ENCODE data around the gene UGT1A10. TPM values are rescaled to one million over a fixed set of nuclear protein-coding genes. Genes with fewer than 3 reads are reported as not detected.
"Not testable (repeated sequence)": the region's sequence is repeated elsewhere in the genome, so short reads cannot be mapped to it uniquely, and the experiment has no call there.

The UGT1A10 gene
- total and polyA plus RNA-seq, 2 donors (not counting 3 experiments of a cell fraction or from before 2014, with no cell fraction given) = not detected

GRCh38 chr2:233655943-233656342 lies 19.7 kb downstream of the UGT1A10 start:
- intact Hi-C loops (cut with micrococcal nuclease); H2AFZ ChIP-seq (ENCODE audit: low read depth, low read length); H3K79me2 ChIP-seq (ENCODE audit: control insufficient read depth, insufficient read depth, low read length); H3K4me1 ChIP-seq (ENCODE audit: control insufficient read depth, extremely low read depth, insufficient read depth, low read length); CTCF ChIA-PET; H3K9me3 ChIP-seq (replicated peaks; ENCODE audit: control insufficient read depth, insufficient read depth, low read length); H3K27me3 ChIP-seq (ENCODE audit: control insufficient read depth in 2 of 2, insufficient read depth in 2 of 2, low read length in 2 of 2); H4K20me1 ChIP-seq (replicated peaks; ENCODE audit: control insufficient read depth, extremely low read depth, insufficient read depth, low read length); H3K4me2 ChIP-seq (ENCODE audit: insufficient read depth, low read length); DNase-seq (ENCODE audit: low read depth, low spot score); H3K9ac ChIP-seq (replicated peaks; ENCODE audit: extremely low read depth, insufficient read depth, low read length); H3K4me3 ChIP-seq (replicated peaks in 1 of 3; ENCODE audit: insufficient read depth in 1 of 3, low read depth in 1 of 3, low read length in 3 of 3); dilution Hi-C loops (cut with MboI; ENCODE audit: extremely low pct_ligation_motif_present, low sequenced_read_pairs); H3K27ac ChIP-seq (ENCODE audit: insufficient read depth, low read depth, low read length); H3K9me1 ChIP-seq (replicated peaks; ENCODE audit: control insufficient read depth, extremely low read depth, insufficient read depth, low read length); H3K36me3 ChIP-seq (ENCODE audit: control insufficient read depth in 2 of 2, extremely low read depth in 1 of 2, insufficient read depth in 2 of 2, low read length in 2 of 2); BruUV-seq (replicated peaks); FAIRE-seq; POLR2A ChIA-PET: not testable (repeated sequence)

DNA sequence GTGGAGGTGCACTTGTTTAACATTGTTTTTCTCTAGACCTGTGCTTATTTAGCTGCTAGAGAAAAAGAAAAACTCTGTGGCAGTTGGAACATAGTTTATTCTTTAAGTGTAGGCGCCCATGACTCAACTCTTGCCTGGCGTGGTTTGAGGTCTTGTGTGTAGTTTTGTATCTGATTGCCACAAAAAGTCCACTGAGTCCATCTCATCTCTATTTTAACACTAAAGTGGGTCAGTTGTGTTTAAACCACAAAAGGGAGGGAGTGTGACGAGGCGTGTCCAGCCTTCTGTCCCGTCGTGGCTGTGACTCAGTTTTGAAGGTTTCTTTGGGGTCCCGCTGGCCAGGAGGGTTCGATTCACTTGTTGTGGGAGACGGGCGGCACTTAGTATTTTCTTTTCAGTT lies 20.2 kb downstream of the UGT1A10 start:
- Histone ChIP-seq H4K20me1 (replicated peaks; ENCODE audit: control insufficient read depth, extremely low read depth, insufficient read depth, low read length) (no peaks in the 10 kb centered on the region), H2AFZ (ENCODE audit: low read depth, low read length) (no peak overlapping the region), H3K4me3 (replicated peaks in 1 of 3; ENCODE audit: insufficient read depth in 1 of 3, low read depth in 1 of 3, low read length in 3 of 3) (no peak overlapping the region), H3K4me2 (ENCODE audit: insufficient read depth, low read length) (no peak overlapping the region), H3K9me1 (replicated peaks; ENCODE audit: control insufficient read depth, extremely low read depth, insufficient read depth, low read length) (no peaks in the 10 kb centered on the region), H3K9ac (replicated peaks; ENCODE audit: extremely low read depth, insufficient read depth, low read length) (no peak overlapping the region), H3K36me3 (ENCODE audit: control insufficient read depth in 2 of 2, extremely low read depth in 1 of 2, insufficient read depth in 2 of 2, low read length in 2 of 2) (no peaks in the 10 kb centered on the region), H3K27me3 (ENCODE audit: control insufficient read depth in 2 of 2, insufficient read depth in 2 of 2, low read length in 2 of 2) (peaks cover 0 to 3% of the 10 kb centered on the region in 2 experiments), H3K79me2 (ENCODE audit: control insufficient read depth, insufficient read depth, low read length) (no peaks in the 10 kb centered on the region), H3K4me1 (ENCODE audit: control insufficient read depth, extremely low read depth, insufficient read depth, low read length) (no peaks in the 10 kb centered on the region), H3K27ac (ENCODE audit: insufficient read depth, low read depth, low read length) (no peak overlapping the region), H3K9me3 (replicated peaks; ENCODE audit: control insufficient read depth, insufficient read depth, low read length) (no peaks in the 10 kb centered on the region)
- intact Hi-C loops (cut with micrococcal nuclease) = no loop called here
- FAIRE-seq = no peak
- dilution Hi-C loops (cut with MboI; ENCODE audit: extremely low pct_ligation_motif_present, low sequenced_read_pairs) = no loop called here
- no TSS peak for BruUV-seq (replicated peaks)
- ChIA-PET CTCF (no interaction called here), POLR2A (no interaction called here)
- DNase-seq (ENCODE audit: low read depth, low spot score) = no peak
- no peak for TF ChIP-seq FOS (IDR thresholded peaks at IDR 0.05; ENCODE audit: borderline replicate concordance, insufficient read depth, low read length)
- TF ChIP-seq CTCF (IDR thresholded peaks at IDR 0.05; ENCODE audit: extremely low read depth in 1 of 2, insufficient read depth in 1 of 2, low read depth in 1 of 2, low read length in 2 of 2) = no peak
- no peak for TF ChIP-seq POLR2A (IDR thresholded peaks at IDR 0.05; ENCODE audit: low read depth, low read length)
- no peak for TF ChIP-seq EZH2 (IDR thresholded peaks at IDR 0.05; ENCODE audit: borderline replicate concordance, low read depth, low read length, severe bottlenecking)
